ENCODE measurements around the gene PPP3R1. TPM values are rescaled to one million over a fixed set of nuclear protein-coding genes. Genes with fewer than 3 reads are reported as not detected.

The PPP3R1 gene
- total and polyA plus RNA-seq, 9 of the 15 experiments (the other 6 are each of a cell fraction or from before 2014, with no cell fraction given), result 3.7 to 70.0 (median 24.8) TPM

- Histone ChIP-seq H2AFZ (ENCODE audit: low read depth, low read length) (no peak overlapping the region), H3K4me2 (ENCODE audit: insufficient read depth, low read length) (no peak overlapping the region), H3K9ac (ENCODE audit: insufficient read depth in 1 of 2, low read depth in 2 of 2, low read length in 2 of 2) (no peak overlapping the region), H3K9me3 (replicated peaks; ENCODE audit: control insufficient read depth, insufficient read depth, low read depth, low read length) (no peaks in the 10 kb centered on the region), H3K27me3 (ENCODE audit: control insufficient read depth in 2 of 2, insufficient read depth in 2 of 2, low read length in 2 of 2) (no peaks in the 10 kb centered on the region), H3K27ac (ENCODE audit: extremely low read depth, low read depth, low read length) (peak overlapping the region; percentile 2; the same call in 1 of the 3 replicates), H3K4me1 (replicated peaks in 1 of 2; ENCODE audit: control insufficient read depth in 2 of 2, insufficient read depth in 2 of 2, low read length in 2 of 2) (peaks cover 6 to 34% of the 10 kb centered on the region in 2 experiments; a peak in 4 of 5 replicates), H3K9me1 (ENCODE audit: control insufficient read depth, insufficient read depth, low read length) (peaks cover 3% of the 10 kb centered on the region), H4K20me1 (replicated peaks; ENCODE audit: control insufficient read depth, insufficient read depth, low read length) (peaks cover 28% of the 10 kb centered on the region; the same call in 1 of the 2 replicates), H3K36me3 (ENCODE audit: control insufficient read depth, insufficient read depth, low read length) (peaks cover 29% of the 10 kb centered on the region; the same call in 2 of the 3 replicates), H3K79me2 (ENCODE audit: control insufficient read depth, insufficient read depth, low read length) (peaks cover 98% of the 10 kb centered on the region), H3K4me3 (no peak overlapping the region)
- no peak for TF ChIP-seq RFX5 (IDR thresholded peaks at IDR 0.05; ENCODE audit: low read depth, low read length)
- TF ChIP-seq GATAD2B (IDR thresholded peaks at IDR 0.05; ENCODE audit: borderline replicate concordance), result no peak
- no peak for TF ChIP-seq USF1 (CRISPR knock-in tag; IDR thresholded peaks at IDR 0.05)
- TF ChIP-seq, protein P1, sequence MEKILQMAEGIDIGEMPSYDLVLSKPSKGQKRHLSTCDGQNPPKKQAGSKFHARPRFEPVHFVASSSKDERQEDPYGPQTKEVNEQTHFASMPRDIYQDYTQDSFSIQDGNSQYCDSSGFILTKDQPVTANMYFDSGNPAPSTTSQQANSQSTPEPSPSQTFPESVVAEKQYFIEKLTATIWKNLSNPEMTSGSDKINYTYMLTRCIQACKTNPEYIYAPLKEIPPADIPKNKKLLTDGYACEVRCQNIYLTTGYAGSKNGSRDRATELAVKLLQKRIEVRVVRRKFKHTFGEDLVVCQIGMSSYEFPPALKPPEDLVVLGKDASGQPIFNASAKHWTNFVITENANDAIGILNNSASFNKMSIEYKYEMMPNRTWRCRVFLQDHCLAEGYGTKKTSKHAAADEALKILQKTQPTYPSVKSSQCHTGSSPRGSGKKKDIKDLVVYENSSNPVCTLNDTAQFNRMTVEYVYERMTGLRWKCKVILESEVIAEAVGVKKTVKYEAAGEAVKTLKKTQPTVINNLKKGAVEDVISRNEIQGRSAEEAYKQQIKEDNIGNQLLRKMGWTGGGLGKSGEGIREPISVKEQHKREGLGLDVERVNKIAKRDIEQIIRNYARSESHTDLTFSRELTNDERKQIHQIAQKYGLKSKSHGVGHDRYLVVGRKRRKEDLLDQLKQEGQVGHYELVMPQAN (IDR thresholded peaks at IDR 0.05; ENCODE audit: borderline replicate concordance), result no peak
- no peak for TF ChIP-seq VEZF1 (CRISPR knock-in tag; IDR thresholded peaks at IDR 0.05)
- no peak for TF ChIP-seq ZNF644 (tag; IDR thresholded peaks at IDR 0.05; ENCODE audit: low read depth)
- TF ChIP-seq, protein P2, sequence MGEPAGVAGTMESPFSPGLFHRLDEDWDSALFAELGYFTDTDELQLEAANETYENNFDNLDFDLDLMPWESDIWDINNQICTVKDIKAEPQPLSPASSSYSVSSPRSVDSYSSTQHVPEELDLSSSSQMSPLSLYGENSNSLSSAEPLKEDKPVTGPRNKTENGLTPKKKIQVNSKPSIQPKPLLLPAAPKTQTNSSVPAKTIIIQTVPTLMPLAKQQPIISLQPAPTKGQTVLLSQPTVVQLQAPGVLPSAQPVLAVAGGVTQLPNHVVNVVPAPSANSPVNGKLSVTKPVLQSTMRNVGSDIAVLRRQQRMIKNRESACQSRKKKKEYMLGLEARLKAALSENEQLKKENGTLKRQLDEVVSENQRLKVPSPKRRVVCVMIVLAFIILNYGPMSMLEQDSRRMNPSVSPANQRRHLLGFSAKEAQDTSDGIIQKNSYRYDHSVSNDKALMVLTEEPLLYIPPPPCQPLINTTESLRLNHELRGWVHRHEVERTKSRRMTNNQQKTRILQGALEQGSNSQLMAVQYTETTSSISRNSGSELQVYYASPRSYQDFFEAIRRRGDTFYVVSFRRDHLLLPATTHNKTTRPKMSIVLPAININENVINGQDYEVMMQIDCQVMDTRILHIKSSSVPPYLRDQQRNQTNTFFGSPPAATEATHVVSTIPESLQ (CRISPR knock-in tag; IDR thresholded peaks at IDR 0.05), result no peak
- TF ChIP-seq ZNF696 (CRISPR knock-in tag; conservative IDR thresholded peaks at IDR 0.05), result no peak
- TF ChIP-seq ZNF224 (CRISPR knock-in tag; IDR thresholded peaks at IDR 0.05), result no peak
- DNase-seq (ENCODE audit: extremely low read depth in 1 of 4, low spot score in 3 of 4) (no peak), FAIRE-seq (no peak), ATAC-seq (0 out of 3 replicates have a peak, but pooled peaks have one; percentile 10)
- POLR2A ChIA-PET, result interaction anchor here (1.6 to 3.0 kb wide), 3 partner anchors 8 to 18 kb away, joined by 5 to 13 read pairs (median 6); no protein-coding TSS in a partner anchor
- in situ Hi-C loops (cut with MboI) (no loop called here), intact Hi-C loops (cut with micrococcal nuclease) (no loop called here)
- no TSS peak for BruUV-seq (replicated peaks)
- CTCF ChIA-PET (ENCODE audit: low intra/inter-chr PET ratio), result interaction anchor here (0.8 kb wide), 1 partner anchor 8 kb away, joined by 3 read pairs; no protein-coding TSS in a partner anchor
Measured at GRCh38 chr2:68236876-68237275, 15.5 kb downstream of the PPP3R1 start.

All from K562 (cell line).